ENCODE results near the gene JADE1. TPM values are rescaled to one million over a fixed set of nuclear protein-coding genes. Genes with fewer than 3 reads are reported as not detected.
A peak's percentile ranks its signal among the peaks of the same experiment; 100 is the strongest.

JADE1 gene
- total and polyA plus RNA-seq, 9 of the 15 experiments (the other 6 are each of a cell fraction or from before 2014, with no cell fraction given): 8.3 to 37.9 (median 24.4) TPM

GRCh38 chr4:128811571-128812441 lies 2.3 kb downstream of the JADE1 start (continued):
- TF ChIP-seq OTX1 (CRISPR knock-in tag; IDR thresholded peaks at IDR 0.05): no peak
- peak; percentile 61 for TF ChIP-seq RB1 (IDR thresholded peaks at IDR 0.05; ENCODE audit: low read depth)
- TF ChIP-seq SRSF9 (IDR thresholded peaks at IDR 0.05; ENCODE audit: borderline replicate concordance, low read depth, low read length): no peak
- TF ChIP-seq GTF3C2 (IDR thresholded peaks at IDR 0.05; ENCODE audit: borderline replicate concordance, extremely low read depth, insufficient read length): no peak
- peak; percentile 37 for TF ChIP-seq HDAC3 (IDR thresholded peaks at IDR 0.05; ENCODE audit: borderline replicate concordance, partially characterized antibody)
- peak; percentile 73 for TF ChIP-seq POLR2H (tag; IDR thresholded peaks at IDR 0.05; ENCODE audit: low read depth)
- TF ChIP-seq RFX1 (IDR thresholded peaks at IDR 0.05): no peak
- TF ChIP-seq ZNF12 (CRISPR knock-in tag; IDR thresholded peaks at IDR 0.05): no peak
- TF ChIP-seq NCOR1 (IDR thresholded peaks at IDR 0.05): peak; percentile 49; the same call in 1 of the 2 replicates
- TF ChIP-seq ZNF174 (CRISPR knock-in tag; IDR thresholded peaks at IDR 0.05): no peak
- TF ChIP-seq ETV6 (IDR thresholded peaks at IDR 0.05; ENCODE audit: borderline replicate concordance in 1 of 2, low read depth in 2 of 2, low read length in 1 of 2): no peak
- no peak for TF ChIP-seq ETV6 (CRISPR knock-in tag; IDR thresholded peaks at IDR 0.05; ENCODE audit: borderline replicate concordance)
- no peak for TF ChIP-seq FOXK1 (CRISPR knock-in tag; IDR thresholded peaks at IDR 0.05; ENCODE audit: borderline replicate concordance)
- no peak for TF ChIP-seq CREB3 (tag; conservative IDR thresholded peaks at IDR 0.05; ENCODE audit: low read depth)
- TF ChIP-seq CREB1 (IDR thresholded peaks at IDR 0.05): 0 out of 2 replicates have a peak, but pooled peaks have one; percentile 38
- no peak for TF ChIP-seq CREB1 (CRISPR knock-in tag; IDR thresholded peaks at IDR 0.05)
- TF ChIP-seq ZNF707 (CRISPR knock-in tag; conservative IDR thresholded peaks at IDR 0.05): no peak
- TF ChIP-seq ZNF586 (CRISPR knock-in tag; conservative IDR thresholded peaks at IDR 0.05): no peak

Measured in K562 (cell line).